Measurements from ENCODE around the gene MORC3. TPM values are rescaled to one million over a fixed set of nuclear protein-coding genes. Genes with fewer than 3 reads are reported as not detected.
"Not testable (repeated sequence)": the region's sequence is repeated elsewhere in the genome, so short reads cannot be mapped to it uniquely, and the experiment has no call there.

Gene MORC3
- polyA plus RNA-seq, 1 donor (not counting 4 experiments of a cell fraction or from before 2014, with no cell fraction given) = 38.1 TPM

GRCh38 chr21:36274128-36274527 is 45.9 kb upstream of the MORC3 start:
- no peak overlapping the region for H3K4me2 ChIP-seq (ENCODE audit: control insufficient read depth, extremely low read depth, insufficient read depth, low read depth, low read length)
- H3K36me3 ChIP-seq (ENCODE audit: control insufficient read depth in 2 of 2, extremely low read depth in 1 of 2, insufficient read depth in 2 of 2, low read length in 2 of 2) = peaks cover 0 to 3% of the 10 kb centered on the region in 2 experiments
- TF ChIP-seq CTCF (optimal IDR thresholded peaks at IDR 0.05 in 1 of 3, IDR thresholded peaks at IDR 0.05 in 1 of 3, conservative IDR thresholded peaks at IDR 0.05 in 1 of 3; ENCODE audit: extremely low read depth in 1 of 3, insufficient read depth in 2 of 3, low read length in 3 of 3) (no peak), EZH2 (IDR thresholded peaks at IDR 0.05; ENCODE audit: low read length) (no peak)

GRCh38 chr21:36282568-36283230 is 37.3 kb upstream of the MORC3 start:
- H4K20me1 ChIP-seq (ENCODE audit: control insufficient read depth, extremely low read depth, insufficient read depth, low read length) = no peaks in the 10 kb centered on the region
- H3K27ac ChIP-seq (ENCODE audit: control insufficient read depth, insufficient read depth, low read length) = no peak overlapping the region
- no peak for FAIRE-seq
- dilution Hi-C loops (cut with MboI; ENCODE audit: extremely low pct_ligation_motif_present, low sequenced_read_pairs) = no loop called here
- TF ChIP-seq CTCF (optimal IDR thresholded peaks at IDR 0.05 in 1 of 3, IDR thresholded peaks at IDR 0.05 in 1 of 3, conservative IDR thresholded peaks at IDR 0.05 in 1 of 3; ENCODE audit: extremely low read depth in 1 of 3, insufficient read depth in 2 of 3, low read length in 3 of 3) (no peak), EZH2 (IDR thresholded peaks at IDR 0.05; ENCODE audit: low read length) (no peak)
- no peaks in the 10 kb centered on the region for H3K9me3 ChIP-seq (ENCODE audit: control insufficient read depth, low read depth, low read length)
- DNase-seq (ENCODE audit: low read depth, low spot score) = no peak
- no peak overlapping the region for H3K4me3 ChIP-seq (ENCODE audit: control insufficient read depth in 2 of 3, extremely low read depth in 1 of 3, insufficient read depth in 2 of 3, low read depth in 1 of 3, low read length in 3 of 3)
- H3K9ac ChIP-seq (ENCODE audit: control insufficient read depth, extremely low read depth, insufficient read depth, low read length) = no peak overlapping the region
- no peaks in the 10 kb centered on the region for H3K4me1 ChIP-seq (ENCODE audit: control insufficient read depth, extremely low read depth, insufficient read depth, low read length)
- peaks cover 0 to 5% of the 10 kb centered on the region in 2 experiments for H3K36me3 ChIP-seq (ENCODE audit: control insufficient read depth in 2 of 2, extremely low read depth in 1 of 2, insufficient read depth in 2 of 2, low read length in 2 of 2)
- H3K9me1 ChIP-seq (ENCODE audit: control insufficient read depth, extremely low read depth, insufficient read depth, low read length) = no peaks in the 10 kb centered on the region
- no peaks in the 10 kb centered on the region for H3K27me3 ChIP-seq (ENCODE audit: control insufficient read depth, extremely low read depth, insufficient read depth, low read length)
- no peak overlapping the region for H3K4me2 ChIP-seq (ENCODE audit: control insufficient read depth, extremely low read depth, insufficient read depth, low read depth, low read length)
- H2AFZ ChIP-seq (ENCODE audit: control insufficient read depth, low read length) = no peak overlapping the region
- H3K79me2 ChIP-seq (ENCODE audit: control insufficient read depth, insufficient read depth, low read length) = no peaks in the 10 kb centered on the region

More at GRCh38 chr21:36274128-36274527, 45.9 kb upstream of the MORC3 start:
- Histone ChIP-seq H3K79me2 (ENCODE audit: control insufficient read depth, insufficient read depth, low read length) (no peaks in the 10 kb centered on the region), H3K4me1 (ENCODE audit: control insufficient read depth, extremely low read depth, insufficient read depth, low read length) (peaks cover 9% of the 10 kb centered on the region), H3K27ac (ENCODE audit: control insufficient read depth, insufficient read depth, low read length) (no peak overlapping the region), H3K9ac (ENCODE audit: control insufficient read depth, extremely low read depth, insufficient read depth, low read length) (no peak overlapping the region), H3K9me1 (ENCODE audit: control insufficient read depth, extremely low read depth, insufficient read depth, low read length) (no peaks in the 10 kb centered on the region), H3K4me3 (ENCODE audit: control insufficient read depth in 2 of 3, extremely low read depth in 1 of 3, insufficient read depth in 2 of 3, low read depth in 1 of 3, low read length in 3 of 3) (no peak overlapping the region), H2AFZ (ENCODE audit: control insufficient read depth, low read length) (no peak overlapping the region), H3K27me3 (ENCODE audit: control insufficient read depth, extremely low read depth, insufficient read depth, low read length) (no peaks in the 10 kb centered on the region), H3K9me3 (ENCODE audit: control insufficient read depth, low read depth, low read length) (no peaks in the 10 kb centered on the region), H4K20me1 (ENCODE audit: control insufficient read depth, extremely low read depth, insufficient read depth, low read length) (no peaks in the 10 kb centered on the region)
- FAIRE-seq (no peak), DNase-seq (ENCODE audit: low read depth, low spot score) (no peak)
- dilution Hi-C loops (cut with MboI; ENCODE audit: extremely low pct_ligation_motif_present, low sequenced_read_pairs) = no loop called here

GRCh38 chr21:36283231-36283622 is 36.8 kb upstream of the MORC3 start:
- dilution Hi-C loops (cut with MboI; ENCODE audit: extremely low pct_ligation_motif_present, low sequenced_read_pairs); H3K9me3 ChIP-seq (ENCODE audit: control insufficient read depth, low read depth, low read length); H4K20me1 ChIP-seq (ENCODE audit: control insufficient read depth, extremely low read depth, insufficient read depth, low read length); H3K4me3 ChIP-seq (ENCODE audit: control insufficient read depth in 2 of 3, extremely low read depth in 1 of 3, insufficient read depth in 2 of 3, low read depth in 1 of 3, low read length in 3 of 3); DNase-seq (ENCODE audit: low read depth, low spot score); H3K27me3 ChIP-seq (ENCODE audit: control insufficient read depth, extremely low read depth, insufficient read depth, low read length); H3K9ac ChIP-seq (ENCODE audit: control insufficient read depth, extremely low read depth, insufficient read depth, low read length); H3K9me1 ChIP-seq (ENCODE audit: control insufficient read depth, extremely low read depth, insufficient read depth, low read length); H3K36me3 ChIP-seq (ENCODE audit: control insufficient read depth in 2 of 2, extremely low read depth in 1 of 2, insufficient read depth in 2 of 2, low read length in 2 of 2); H3K4me1 ChIP-seq (ENCODE audit: control insufficient read depth, extremely low read depth, insufficient read depth, low read length); FAIRE-seq; H3K27ac ChIP-seq (ENCODE audit: control insufficient read depth, insufficient read depth, low read length); H3K79me2 ChIP-seq (ENCODE audit: control insufficient read depth, insufficient read depth, low read length); H3K4me2 ChIP-seq (ENCODE audit: control insufficient read depth, extremely low read depth, insufficient read depth, low read depth, low read length); H2AFZ ChIP-seq (ENCODE audit: control insufficient read depth, low read length): not testable (repeated sequence)

All from keratinocyte (primary cell).